HG03354 (cell line): ENCODE data around the gene SREBF2.
"Not testable (repeated sequence)": the region's sequence is repeated elsewhere in the genome, so short reads cannot be mapped to it uniquely, and the experiment has no call there.

ENCODE experiments used
- ATAC-seq: cut with Tn5 transposase; IDR thresholded peaks from one replicate; pipeline ENCODE4 v1.9.1; 2021; ENCODE audit warnings: mild to moderate bottlenecking; ENCODE audit not compliant: unreplicated experiment, poor library complexity, severe bottlenecking

Gene SREBF2

DNA sequence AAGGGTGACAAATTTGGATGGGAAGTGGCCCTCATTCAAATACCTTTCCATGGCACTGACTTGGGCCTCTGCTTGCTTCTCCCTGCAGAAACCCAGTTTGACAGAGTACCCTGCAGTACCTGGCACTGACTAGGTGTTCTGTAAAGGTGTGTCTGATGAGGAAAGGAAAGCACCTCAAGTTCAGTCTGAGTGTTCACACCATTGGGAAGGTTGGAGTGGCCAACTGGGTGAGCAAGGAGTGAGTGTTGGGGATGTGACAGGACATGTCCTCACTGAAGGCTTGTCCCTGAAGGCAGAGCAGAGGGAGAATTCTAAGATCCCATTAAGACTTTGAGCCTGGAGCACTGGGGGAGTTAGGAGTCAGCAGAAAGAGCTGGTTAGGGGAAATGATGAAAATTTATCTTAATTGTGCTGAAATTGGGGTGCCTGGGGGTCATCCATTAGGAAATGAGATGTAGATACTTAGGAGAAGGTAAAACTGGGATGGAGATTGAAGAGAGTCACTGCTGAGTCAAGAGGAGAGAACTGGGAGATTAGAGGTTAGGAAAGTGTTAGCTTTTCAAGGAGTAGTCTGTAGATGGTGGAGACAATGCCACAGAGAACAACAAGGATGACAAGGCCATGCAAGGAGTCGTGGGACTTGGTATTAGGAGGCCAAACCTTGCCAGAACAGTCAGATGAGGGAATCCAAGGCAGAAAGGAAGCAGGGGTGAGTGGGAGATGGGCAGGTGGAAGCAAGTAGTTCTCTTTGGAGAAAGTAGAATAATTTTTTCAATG is 6.1 kb downstream of the SREBF2 start:
- ATAC-seq = no peak

DNA sequence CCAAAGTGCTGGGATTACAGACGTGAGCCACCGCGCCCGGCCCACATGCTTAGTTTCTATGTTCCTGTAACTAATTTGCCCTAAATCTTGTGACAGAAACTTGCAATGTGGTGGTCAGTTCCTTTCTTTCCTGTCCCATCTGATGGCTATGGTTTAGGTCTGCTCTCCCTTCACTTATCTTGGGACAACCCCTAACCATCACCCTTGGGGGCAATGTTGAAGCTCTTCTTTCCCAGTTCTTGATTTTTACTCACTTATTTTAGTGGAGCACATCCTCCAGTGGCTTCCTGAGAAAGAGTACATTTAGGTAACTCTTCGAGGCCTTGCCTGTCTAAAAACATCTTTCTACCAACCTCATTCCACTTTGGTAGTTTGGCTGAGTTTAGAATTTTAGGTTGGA is 7.3 kb downstream of the SREBF2 start:
- ATAC-seq = no peak

DNA sequence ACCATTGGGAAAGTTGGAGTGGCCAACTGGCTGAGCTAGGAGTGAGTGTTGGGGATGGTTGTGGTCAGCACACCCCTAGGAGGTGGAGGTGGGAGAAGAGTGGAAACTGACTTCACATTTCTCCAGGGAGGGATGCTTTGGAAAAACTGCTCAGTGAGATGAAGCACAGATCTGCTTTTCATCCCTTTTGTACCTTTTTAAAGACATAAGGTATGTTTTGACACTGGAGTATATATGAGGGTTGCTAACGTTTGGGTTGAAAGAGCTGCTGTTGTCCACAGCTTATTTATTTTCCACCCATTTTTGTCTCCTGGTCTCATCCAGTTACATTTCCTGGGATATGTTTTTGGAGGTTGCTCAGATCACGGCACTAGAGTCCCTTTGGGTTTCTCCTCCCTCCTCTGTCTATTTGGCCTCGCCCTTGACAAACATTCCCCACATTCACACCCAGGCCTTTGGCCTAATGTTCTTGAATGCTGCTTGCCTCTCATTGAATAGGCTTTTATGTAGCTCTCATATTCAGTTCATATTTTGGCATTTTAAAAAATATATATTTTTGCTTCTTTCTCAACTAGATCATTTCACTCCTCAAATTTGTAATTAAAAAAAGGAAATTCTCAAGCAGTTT is 8.3 kb downstream of the SREBF2 start:
- no peak for ATAC-seq

DNA sequence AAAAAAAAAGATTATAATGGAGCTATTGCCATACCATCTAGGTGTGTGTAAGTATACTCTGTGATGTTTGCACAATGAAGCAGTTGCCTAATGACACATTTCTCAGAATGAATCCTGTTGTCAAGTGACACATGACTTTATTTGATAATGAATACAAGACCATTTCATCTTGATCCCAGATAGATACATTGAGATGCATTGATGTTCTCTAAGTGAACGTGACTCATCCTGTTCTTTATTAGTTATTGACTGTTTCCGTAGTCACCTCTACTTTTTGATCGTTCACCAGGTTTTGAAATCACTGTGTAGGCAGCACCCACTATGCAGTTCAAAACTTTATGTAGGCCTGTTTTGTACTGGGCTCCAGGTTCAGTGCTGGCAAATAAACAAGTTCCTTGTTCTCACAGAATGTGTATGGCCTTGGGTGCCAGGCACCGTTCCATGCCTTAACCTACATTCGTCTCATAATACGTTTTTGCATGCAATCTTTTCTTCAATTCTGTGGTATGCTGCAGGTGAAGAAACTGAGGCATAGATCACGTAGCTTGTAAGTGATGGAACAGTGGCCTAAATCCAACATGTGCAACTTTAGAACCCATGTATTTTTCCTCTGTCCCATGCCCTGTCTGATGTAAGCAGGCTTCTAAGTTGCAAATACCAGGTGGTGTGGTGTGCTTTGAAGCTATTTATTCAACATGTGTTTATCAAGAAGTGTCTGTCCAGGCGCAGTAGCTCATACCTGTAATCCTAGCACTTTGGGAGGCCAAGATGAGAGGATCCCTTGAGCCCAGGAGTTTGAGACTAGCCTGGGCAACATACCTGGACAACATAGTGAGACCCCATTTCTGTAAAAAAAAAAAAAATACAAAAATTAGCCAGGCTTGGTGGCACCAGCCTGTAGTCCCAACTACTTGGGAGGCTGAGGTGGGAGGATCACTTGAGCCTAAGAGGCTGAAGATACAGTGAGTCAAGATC is 10.4 kb downstream of the SREBF2 start:
- no peak for ATAC-seq

DNA sequence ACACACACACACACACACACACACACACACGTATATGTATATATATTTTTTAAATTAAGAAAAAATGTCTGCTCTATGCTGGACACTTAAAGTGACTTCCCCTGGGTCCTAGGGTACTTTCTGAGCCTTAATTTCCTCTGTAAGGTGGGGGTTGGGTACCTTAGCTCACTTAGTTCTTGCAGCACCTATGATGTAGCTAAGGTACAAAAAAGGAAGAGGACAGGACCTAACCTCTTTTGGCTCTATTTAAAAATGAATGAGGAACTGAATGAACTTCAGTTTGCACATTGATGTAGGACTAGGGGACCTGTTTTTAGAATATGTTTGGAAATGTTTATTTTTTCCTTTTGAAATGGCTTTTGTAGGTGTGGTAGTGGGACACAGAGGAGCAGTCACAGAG is 11.1 kb downstream of the SREBF2 start:
- ATAC-seq = no peak

DNA sequence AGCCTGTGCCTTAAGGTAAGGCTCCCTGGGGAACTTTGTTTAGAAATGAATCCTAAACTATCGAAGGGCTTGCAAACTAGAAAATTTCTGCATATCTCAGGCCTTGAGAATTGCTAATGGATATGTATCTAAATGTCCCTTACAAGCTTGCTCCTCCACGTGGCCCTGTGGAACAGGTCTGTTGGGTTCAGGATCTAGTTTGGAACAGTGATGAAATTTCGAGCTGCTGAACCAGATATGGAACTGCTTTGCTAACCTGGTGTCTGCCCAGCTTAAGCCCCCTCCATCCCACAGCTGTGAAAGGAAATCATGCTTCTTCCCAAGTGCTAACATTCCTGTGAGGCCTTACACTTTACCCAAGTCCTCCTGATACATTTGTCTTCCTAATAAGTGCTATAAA is 11.6 kb downstream of the SREBF2 start:
- ATAC-seq = no peak

DNA sequence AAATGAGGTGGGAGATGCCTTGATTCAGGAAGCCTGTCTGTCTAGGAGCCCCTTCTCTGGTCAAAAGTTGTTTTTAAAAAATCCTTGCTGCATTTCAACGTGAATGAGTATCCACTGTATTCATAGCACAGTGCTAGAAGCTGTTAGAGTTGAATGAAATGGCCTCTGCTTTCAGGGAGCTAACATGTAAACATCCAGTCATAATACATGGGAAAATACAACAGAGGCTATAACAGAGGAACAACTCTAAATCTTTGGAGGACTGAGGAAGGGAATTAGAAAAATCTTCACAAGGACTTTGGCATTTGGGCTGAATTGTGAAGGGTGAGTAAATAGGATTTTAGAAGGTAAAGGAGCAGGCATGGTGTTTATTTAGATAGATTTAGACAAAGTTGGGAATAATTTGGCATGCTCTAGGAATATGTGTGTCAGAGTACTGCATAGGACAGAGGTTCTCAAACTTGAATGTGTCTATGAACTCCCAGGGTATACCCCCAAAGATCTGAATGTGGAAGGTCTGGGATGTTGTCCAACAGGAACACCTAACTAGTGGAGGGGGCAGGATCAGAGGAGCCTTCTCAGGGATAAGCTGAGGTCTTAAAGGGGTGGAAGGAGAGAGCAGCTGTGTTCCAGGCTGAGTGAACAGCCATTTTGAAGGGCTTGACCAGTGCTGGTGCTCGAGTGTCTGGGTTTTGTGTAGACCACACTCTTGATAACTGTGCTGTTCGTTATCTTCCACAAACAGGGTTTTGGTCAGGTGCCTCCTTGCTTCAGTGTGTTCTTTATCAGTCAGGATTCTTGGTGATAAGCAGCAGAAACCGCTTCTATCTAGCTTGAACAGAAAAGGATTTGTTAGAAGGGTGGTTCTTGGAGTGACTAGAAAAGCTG is 12.7 kb downstream of the SREBF2 start:
- ATAC-seq = no peak

DNA sequence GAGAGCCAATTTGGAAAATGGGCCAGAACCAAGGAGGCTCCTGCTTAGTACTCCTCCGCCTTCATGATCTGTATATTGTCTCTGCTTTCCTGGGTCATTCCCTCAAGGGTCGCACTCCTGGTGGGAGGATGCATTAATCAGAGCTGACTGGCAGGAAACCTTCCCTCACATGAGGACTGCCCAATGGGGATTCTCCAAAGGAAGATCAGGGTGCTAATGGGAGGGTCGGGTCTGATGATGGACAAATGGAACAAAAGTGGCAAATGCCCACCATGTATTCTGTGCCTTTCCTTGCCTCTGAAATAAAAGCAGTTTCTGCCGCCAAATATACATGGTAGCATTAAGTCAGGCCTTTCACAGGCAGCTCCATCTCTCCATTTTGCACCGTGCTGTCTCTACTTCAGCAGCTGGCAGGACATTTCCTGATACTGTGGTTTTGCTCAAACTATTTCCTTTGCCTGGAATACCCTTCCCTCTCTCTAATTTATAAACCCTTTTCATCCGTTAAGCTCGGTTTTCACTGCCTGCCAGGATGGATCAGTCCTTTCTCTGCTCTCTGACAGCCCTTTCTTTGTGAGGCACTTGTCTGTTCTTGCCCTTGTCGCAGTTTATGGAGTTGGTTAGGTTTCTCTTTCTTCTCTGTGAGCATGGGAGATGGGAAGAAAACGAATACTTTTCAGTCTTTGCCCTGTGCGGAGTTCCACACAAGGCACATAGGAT is 13.5 kb downstream of the SREBF2 start:
- ATAC-seq = no peak

DNA sequence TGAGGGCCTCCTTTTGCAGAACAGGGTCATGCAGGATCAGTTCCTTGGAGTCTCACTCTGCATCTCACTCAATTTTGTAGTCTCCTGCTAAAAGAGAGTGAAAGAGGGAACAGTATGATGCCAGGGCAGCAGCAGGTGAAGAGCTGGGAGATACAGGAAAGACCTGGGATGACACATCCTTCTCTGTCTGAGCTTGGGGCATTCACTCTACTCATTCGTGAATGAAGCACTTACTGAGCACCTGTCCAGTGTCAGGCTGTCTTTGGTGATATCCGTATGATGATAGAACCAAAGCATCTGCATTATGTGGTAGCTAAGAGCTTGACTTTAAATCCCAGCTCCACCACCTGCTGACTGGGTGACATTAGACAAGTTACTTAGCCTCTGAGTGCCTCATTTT is 14.4 kb downstream of the SREBF2 start:
- ATAC-seq = no peak

DNA sequence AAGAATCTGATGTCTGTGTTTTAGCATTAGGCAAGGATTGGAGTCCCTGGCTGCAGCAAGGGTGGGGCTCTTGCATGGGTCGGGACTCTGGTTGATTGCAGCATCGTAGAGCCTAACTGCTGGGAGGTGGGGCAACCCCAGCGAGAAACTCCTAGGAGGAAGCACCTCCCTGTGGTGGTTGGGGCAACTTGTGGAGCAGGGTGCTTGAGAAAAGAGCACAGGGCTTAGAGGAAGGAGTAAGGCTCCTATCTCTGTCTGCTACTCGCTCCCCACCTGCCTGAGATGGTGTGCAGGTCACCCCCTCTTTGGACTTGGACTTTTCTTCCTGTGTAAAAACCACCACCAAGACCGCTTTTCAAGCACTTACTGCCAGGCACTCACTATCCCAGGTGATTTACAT is 15.6 kb downstream of the SREBF2 start:
- no peak for ATAC-seq

DNA sequence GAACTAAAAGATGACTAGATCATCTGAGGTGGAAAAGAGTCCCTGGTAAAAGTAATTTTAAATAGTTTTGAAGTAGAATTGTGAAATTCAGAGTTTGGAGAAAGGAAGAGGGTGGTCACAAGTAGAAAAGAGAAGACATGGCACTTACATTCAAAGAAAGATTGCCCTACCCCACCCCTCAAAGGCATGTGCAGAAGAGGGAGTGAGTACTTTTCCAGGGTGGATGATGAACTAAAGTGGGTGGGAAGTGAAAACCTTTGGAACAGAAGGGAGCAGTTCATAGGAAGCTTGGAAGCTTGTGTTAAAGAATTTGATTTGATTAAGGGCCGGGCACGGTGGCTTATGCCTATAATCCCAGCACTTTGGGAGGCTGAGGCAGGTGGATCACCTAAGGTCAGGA is 23.6 kb downstream of the SREBF2 start:
- ATAC-seq = no peak

DNA sequence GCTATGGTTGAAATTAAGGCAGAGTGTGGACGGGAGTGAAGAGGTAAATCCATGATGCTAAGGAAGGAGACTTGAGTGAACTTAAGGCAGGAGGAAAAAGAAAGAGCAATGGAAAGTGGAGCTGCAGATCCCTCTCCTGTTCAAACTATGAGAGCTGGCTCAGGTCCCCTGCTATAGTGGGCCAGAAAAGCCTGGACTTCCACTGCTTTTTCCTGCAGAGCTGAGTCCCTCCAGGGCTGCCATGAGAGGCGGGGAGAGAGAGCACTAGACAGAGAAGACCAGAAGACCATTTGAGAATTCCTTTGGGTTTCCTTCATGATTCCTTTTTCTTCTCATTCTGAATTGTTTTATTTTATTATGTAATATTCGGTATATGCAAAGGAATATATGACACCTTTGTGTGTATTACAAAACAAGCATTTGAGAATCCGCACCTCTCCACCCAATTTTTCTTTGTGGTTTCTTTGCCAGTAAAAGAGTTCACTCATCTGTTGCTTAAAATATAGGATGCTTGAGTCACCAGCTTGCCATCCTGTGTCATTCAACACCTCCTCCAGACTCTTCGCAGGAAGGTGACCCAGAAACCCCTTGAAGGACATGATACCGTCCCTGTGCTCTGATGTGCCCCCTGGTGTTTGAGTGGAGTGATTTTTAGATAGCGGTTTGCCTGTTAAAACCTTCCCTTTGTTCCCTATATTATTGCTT is 24.4 kb downstream of the SREBF2 start:
- ATAC-seq = peak; percentile 42

DNA sequence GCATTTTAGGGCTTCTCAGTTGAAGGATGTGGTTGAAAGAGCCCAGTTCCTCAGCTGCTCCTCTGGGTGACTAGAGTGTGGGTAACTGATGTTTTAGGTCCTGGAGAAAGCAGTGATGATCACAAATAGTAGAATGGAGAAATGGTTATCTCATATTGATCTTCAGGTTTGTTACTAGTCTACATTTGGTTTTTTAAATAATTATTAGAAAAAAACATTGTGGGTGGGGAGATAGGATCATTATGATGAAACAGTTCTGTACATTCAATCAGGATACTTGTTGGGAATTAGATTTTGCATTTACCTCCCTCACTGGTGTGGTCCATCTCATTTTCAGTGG is 24.9 kb downstream of the SREBF2 start:
- no peak for ATAC-seq

DNA sequence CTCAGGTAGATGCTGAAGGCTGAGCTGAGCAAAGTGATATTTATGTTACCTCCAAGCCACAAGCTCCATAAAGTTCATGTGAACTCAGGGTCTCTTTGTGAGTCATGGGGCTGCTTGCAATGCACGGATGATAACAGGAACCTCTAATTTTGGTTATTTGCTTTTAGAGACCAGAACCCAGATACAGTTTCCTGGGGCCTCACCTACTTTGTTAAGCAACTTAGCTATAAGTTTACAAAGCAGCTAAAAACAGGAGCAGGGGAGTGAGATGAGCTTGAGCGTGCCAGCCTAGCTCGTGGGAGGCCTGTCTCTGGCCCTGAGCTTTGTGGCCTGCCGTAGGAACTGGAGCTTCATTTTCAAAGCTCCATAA is 29.2 kb downstream of the SREBF2 start:
- ATAC-seq = peak; percentile 43

DNA sequence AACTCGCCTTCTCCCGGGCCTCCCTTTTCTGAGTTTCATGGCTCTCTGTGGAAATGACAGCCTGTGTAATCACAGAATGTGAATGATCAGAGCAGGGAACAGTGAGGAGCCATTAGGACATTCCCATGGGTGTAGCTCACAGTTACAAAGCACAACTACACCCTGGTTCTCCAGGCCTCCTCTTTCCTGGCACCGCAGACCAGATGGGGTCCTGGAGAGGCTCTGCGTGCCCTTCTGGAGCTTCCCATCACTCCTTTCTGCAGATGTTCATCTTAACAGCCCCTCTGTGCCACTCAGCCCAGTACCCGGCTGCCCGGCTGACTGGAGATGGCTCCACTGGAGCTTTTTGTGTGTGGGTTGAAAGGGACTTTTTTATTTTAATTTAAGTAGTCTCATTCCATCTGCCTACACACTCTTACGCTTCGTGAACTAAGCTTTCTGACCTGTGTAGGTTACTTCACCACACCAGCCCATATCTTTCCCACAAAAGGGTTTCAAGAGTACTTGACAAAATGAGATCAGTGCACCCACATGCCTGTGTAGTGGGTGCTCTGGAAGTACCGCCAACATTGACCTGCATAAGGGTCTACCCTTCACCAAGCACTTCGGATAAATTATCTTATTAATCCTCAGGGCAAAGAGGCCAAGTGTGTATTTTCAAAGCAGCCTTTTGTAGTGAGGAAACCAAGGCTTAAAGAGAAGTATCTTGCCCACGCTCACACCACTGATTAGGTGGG is 29.8 kb downstream of the SREBF2 start:
- ATAC-seq = peak; percentile 63

DNA sequence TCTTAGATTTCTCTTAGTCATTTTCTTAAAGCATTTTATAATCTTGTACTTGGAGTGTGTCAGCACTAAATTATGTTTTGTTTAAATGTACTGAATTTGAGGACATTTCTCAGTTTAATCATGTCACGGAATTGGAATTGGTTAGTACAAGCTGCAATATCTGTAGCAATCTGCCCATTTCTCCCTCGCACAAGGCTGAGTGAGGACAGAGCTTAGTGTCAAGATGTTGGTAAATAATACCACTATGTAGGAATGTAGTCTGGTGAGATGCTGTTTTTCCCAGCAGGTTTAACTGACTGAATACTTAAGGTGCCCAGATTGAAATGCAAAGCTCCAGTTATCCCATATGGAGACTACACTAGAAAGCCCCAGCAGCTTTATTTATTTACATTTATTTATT is 30.6 kb downstream of the SREBF2 start:
- no peak for ATAC-seq

DNA sequence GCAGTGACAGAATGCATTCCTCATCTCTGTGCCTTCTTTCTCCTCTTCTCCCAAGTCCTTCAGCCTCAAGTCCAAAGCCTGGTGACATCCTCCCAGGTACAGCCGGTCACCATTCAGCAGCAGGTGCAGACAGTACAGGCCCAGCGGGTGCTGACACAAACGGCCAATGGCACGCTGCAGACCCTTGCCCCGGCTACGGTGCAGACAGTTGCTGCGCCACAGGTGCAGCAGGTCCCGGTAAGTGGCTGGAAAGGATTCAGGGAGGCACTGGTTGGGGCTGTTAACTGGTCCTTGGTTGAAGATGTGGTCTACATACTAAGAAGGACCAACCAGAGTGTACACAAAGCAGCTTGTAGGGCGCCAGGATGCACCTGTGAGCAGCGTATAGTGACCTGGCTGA is 35.7 kb downstream of the SREBF2 start:
- ATAC-seq = no peak

DNA sequence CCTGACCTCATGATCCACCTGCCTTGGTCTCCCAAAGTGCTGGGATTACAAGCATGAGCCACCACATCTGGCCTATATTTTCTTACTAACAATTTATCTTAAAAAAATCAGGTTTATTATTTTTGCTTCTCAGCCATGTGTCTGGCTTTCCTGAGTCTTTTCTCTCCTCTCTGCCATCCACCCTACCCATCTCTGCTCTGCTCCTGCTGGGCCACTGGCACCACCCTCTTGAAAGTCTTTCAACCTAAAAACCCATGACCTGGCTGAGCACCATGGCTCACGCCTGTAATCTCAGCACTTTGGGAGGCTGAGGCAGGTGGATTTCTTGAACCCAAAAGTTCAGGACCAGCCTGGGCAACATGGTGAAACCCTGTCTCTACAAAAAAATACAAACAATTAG is 37.2 kb downstream of the SREBF2 start:
- ATAC-seq = not testable (repeated sequence)
